Common myeloid progenitor, CD34-positive (primary cell): Measurements from ENCODE around the gene FBXW8.

Experiments
- CTCF ChIA-PET: fragments of 350-600 bp; sonication (Branson Sonifier 250); formaldehyde crosslinking; loops from one replicate; lab custom pipeline; 2021; ENCODE audit warnings: antibody characterized with exemption; lab: Charles Lee
- POLR2A ChIA-PET: fragments of 350-600 bp; sonication (Branson Sonifier 250); formaldehyde crosslinking; loops from one replicate; lab custom pipeline; 2021; ENCODE audit warnings: antibody characterized with exemption; lab: Charles Lee
- DNase-seq, 3 donors: peaks; one replicate each; pipeline versions ENCODE4 v3.0.0 to v3.0.0-alpha.2; 2013
- H3K27ac ChIP-seq, 2 experiments: 1 replicate in 1 of 2; 2 replicates in 1 of 2; pipeline ENCODE4 v1.7.0; 2013; ENCODE audit warnings: inconsistent platforms in 2 of 2, low read length in 2 of 2, mild to moderate bottlenecking in 2 of 2, low read depth in 1 of 2, moderate library complexity in 1 of 2; ENCODE audit not compliant: severe bottlenecking in 2 of 2, insufficient read depth in 1 of 2, poor library complexity in 1 of 2
- H3K27me3 ChIP-seq, 5 experiments: replicated peaks in 2 of 5; 1 replicate in 3 of 5; 2 replicates in 2 of 5; pipeline versions ENCODE4 v1.6.1 to v1.7.0; 2013; ENCODE audit warnings: low read length in 4 of 5, mild to moderate bottlenecking in 2 of 5, moderate library complexity in 2 of 5, inconsistent platforms in 1 of 5; ENCODE audit not compliant: insufficient read depth in 5 of 5, control insufficient read depth in 4 of 5
- H3K36me3 ChIP-seq, 4 experiments: 1 replicate in 2 of 4; 2 replicates in 2 of 4; pipeline versions ENCODE4 v1.6.1 to v1.7.0; 2013; ENCODE audit warnings: low read length in 3 of 4, control low read depth in 1 of 4, mild to moderate bottlenecking in 1 of 4; ENCODE audit not compliant: control insufficient read depth in 4 of 4, insufficient read depth in 4 of 4
- H3K4me1 ChIP-seq, 4 experiments: 1 replicate in 3 of 4; 2 replicates in 1 of 4; pipeline versions ENCODE4 v1.6.1 to v1.7.1; 2013; ENCODE audit warnings: low read length in 3 of 4, mild to moderate bottlenecking in 3 of 4, control low read depth in 1 of 4, inconsistent platforms in 1 of 4, moderate library complexity in 1 of 4; ENCODE audit not compliant: control insufficient read depth in 4 of 4, insufficient read depth in 4 of 4; ENCODE audit errors: control extremely low read depth in 1 of 4
- H3K4me3 ChIP-seq, 7 experiments: 1 replicate in 4 of 7; 2 replicates in 3 of 7; pipeline versions ENCODE4 v1.5.1 to v1.7.0; 2013; ENCODE audit warnings: mild to moderate bottlenecking in 7 of 7, low read length in 6 of 7, moderate library complexity in 6 of 7, inconsistent platforms in 2 of 7, low read depth in 2 of 7, control low read depth in 1 of 7; ENCODE audit not compliant: insufficient read depth in 4 of 7, control insufficient read depth in 1 of 7; ENCODE audit errors: extremely low read depth in 1 of 7
- H3K9me3 ChIP-seq, 5 experiments: 1 replicate in 4 of 5; 2 replicates in 1 of 5; pipeline versions ENCODE4 v1.6.1 to v1.7.1; 2013; ENCODE audit warnings: low read length in 4 of 5, mild to moderate bottlenecking in 2 of 5, inconsistent platforms in 1 of 5, low read depth in 1 of 5, moderate library complexity in 1 of 5; ENCODE audit not compliant: control insufficient read depth in 4 of 5, insufficient read depth in 2 of 5; ENCODE audit errors: control extremely low read depth in 1 of 5
- WGBS: methylation state at CpG from one replicate; pipeline ENCODE4 v1.1.5; 2013; ENCODE audit not compliant: insufficient coverage; 5-methylcytosine and 5-hydroxymethylcytosine counted together

Gene FBXW8

DNA sequence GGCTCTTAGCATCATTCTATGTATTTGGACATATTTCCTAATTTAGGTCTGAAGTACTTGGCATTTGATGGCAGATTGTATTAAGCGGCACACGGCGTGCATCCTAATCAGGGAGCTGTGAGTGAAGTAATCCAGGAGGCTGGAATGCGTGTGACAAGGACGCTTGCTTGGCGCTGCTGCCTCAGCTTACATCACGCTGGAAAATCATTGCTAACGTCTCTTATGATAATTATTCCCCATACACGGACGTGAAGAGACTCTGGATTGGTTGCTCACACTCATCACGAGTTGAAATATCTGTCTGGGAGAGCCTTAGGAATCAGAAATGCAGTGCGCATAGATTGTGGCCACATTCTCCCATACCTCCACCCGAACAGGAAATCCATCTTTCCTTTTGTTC is 85.3 kb downstream of the FBXW8 start:
- WGBS, result 88% methylated on average over 12 of the region's 13 CpGs
- CTCF ChIA-PET, result no interaction called here
- no peaks in the 10 kb centered on the region for H3K4me1 ChIP-seq
- H3K36me3 ChIP-seq, result peaks cover 0 to 17% (median 9%) of the 10 kb centered on the region in 4 experiments
- DNase-seq, result no peak
- H3K27ac ChIP-seq, result no peak overlapping the region
- H3K9me3 ChIP-seq, result no peaks in the 10 kb centered on the region
- no peak overlapping the region for H3K4me3 ChIP-seq
- POLR2A ChIA-PET, result no interaction called here
- no peaks in the 10 kb centered on the region for H3K27me3 ChIP-seq

GRCh38 chr12:116996621-116997020 is 85.9 kb downstream of the FBXW8 start:
- Histone ChIP-seq H3K36me3 (peaks cover 0 to 16% (median 7%) of the 10 kb centered on the region in 4 experiments), H3K27me3 (no peaks in the 10 kb centered on the region), H3K4me1 (no peaks in the 10 kb centered on the region), H3K27ac (no peak overlapping the region), H3K4me3 (no peak overlapping the region), H3K9me3 (no peaks in the 10 kb centered on the region)
- WGBS, result 100% methylated on average over 8 of the region's 8 CpGs
- ChIA-PET POLR2A (no interaction called here), CTCF (no interaction called here)
- DNase-seq, result no peak

- Histone ChIP-seq H3K4me1 (no peaks in the 10 kb centered on the region), H3K27ac (no peak overlapping the region), H3K4me3 (no peak overlapping the region), H3K36me3 (peaks cover 0 to 19% (median 11%) of the 10 kb centered on the region in 4 experiments), H3K9me3 (no peaks in the 10 kb centered on the region), H3K27me3 (no peaks in the 10 kb centered on the region)
- ChIA-PET CTCF (interaction anchor here (0.6 kb wide), 1 partner anchor 239 kb away, joined by 3 read pairs; no protein-coding TSS in a partner anchor), POLR2A (no interaction called here)
- DNase-seq, result no peak
- 91% methylated on average over 4 of the region's 7 CpGs for WGBS
Measured at GRCh38 chr12:116999066-116999465, 88.3 kb downstream of the FBXW8 start.

DNA sequence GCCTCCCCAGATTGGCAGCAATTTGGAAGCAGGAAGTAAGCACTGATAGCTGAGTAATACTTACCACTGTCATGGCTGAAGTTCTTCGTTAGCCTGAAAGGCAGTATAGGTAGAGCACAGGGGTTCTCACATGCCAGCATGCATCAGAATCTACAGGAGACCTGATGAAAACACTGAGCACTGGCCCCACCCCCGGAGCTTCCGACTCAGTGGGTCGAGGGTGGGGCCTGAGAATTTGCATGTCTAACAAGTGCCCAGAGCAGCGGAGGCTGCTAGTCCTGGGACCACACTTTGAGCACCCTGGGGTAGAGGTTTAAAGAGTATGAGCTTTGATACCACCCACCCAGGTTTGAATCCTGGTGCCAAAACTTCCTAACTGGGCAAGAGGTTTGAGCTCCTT is 89.6 kb downstream of the FBXW8 start:
- ChIA-PET POLR2A (no interaction called here), CTCF (interaction anchor here (0.9 kb wide), 1 partner anchor 10 kb away, joined by 4 read pairs; no protein-coding TSS in a partner anchor)
- DNase-seq, result no peak
- Histone ChIP-seq H3K4me1 (no peaks in the 10 kb centered on the region), H3K27me3 (no peaks in the 10 kb centered on the region), H3K27ac (no peak overlapping the region), H3K36me3 (peaks cover 5 to 28% (median 20%) of the 10 kb centered on the region in 4 experiments), H3K4me3 (no peak overlapping the region), H3K9me3 (no peaks in the 10 kb centered on the region)
- 94% methylated on average over 5 of the region's 5 CpGs for WGBS

DNA sequence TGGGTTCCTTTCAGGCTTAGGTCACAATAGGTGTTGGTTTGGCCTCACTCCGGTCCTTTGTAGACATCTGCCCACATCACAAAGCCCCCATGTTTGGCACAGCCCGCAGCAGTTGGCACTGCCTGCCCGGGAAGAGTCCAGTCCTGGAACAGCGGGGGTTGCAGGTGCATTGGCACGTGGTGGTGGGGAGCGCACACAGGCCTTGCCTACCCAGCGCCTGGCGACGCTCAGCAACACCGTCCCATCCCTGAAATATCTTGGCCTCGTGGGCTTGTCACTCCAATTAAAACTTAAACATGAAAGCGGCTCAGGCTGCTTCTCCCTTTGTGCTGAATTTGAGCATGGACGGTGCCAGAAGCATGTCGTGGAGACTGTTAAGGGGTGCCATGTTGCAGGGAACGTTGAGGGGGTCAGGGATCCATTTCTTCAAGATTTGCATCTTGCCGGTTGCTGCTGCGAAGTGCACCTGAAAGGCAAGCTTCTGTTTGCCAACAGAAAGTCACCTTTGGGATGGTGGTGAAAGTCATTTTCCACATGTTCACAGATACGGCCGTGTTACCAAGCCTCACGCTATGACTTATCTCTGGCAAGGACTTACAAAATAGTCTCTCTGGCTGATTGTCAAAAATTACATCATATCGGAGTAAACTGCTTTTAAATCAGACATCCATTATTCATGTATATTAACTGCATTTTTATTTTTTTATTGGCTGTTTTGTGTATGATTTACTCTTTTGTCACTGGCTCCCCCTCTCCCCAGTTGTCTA is 91.5 kb downstream of the FBXW8 start:
- no peaks in the 10 kb centered on the region for H3K4me1 ChIP-seq
- CTCF ChIA-PET, result interaction anchor here (1.0 kb wide), 1 partner anchor 9 kb away, joined by 4 read pairs; no protein-coding TSS in a partner anchor

DNA sequence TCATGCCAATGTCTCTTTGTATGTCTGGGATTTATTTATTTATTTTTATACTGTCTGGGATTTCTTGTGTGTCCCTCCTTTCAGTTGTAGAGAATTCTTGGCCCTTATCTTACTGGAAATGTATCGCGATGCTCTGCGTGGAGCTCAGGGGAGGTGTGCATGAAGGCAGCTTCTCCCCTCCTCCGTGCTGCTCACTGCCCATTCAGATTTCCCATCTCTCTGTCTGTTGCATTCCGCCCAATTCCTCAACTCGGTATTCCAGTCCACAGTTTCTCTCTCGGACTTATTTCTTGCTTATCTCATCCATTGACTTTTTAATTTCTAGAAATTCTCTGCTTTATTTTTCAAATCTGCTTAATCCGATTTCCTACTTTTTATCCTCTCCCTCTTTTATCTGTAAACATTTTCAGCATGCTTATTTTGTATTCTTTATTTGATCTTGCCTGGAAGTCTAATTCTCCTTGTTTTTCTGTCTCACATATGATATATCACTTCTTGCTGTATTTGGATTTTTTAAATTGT is 93.2 kb downstream of the FBXW8 start:
- ChIA-PET POLR2A (no interaction called here), CTCF (no interaction called here)
- no peaks in the 10 kb centered on the region for H3K9me3 ChIP-seq
- 93% methylated on average over 7 of the region's 8 CpGs for WGBS
- no peak for DNase-seq
- H3K4me3 ChIP-seq, result no peak overlapping the region
- H3K4me1 ChIP-seq, result no peaks in the 10 kb centered on the region
- H3K27me3 ChIP-seq, result no peaks in the 10 kb centered on the region
- H3K27ac ChIP-seq, result no peak overlapping the region
- peaks cover 10 to 39% (median 29%) of the 10 kb centered on the region in 4 experiments for H3K36me3 ChIP-seq

More for the DNA sequence above, 91.5 kb downstream of the FBXW8 start:
- H3K4me3 ChIP-seq, result no peak overlapping the region
- H3K36me3 ChIP-seq, result peaks cover 5 to 39% (median 28%) of the 10 kb centered on the region in 4 experiments
- POLR2A ChIA-PET, result no interaction called here
- no peak for DNase-seq
- 96% methylated on average over 19 of the region's 21 CpGs for WGBS
- no peak overlapping the region for H3K27ac ChIP-seq
- H3K9me3 ChIP-seq, result no peaks in the 10 kb centered on the region
- H3K27me3 ChIP-seq, result no peaks in the 10 kb centered on the region

GRCh38 chr12:117005417-117006046 is 94.8 kb downstream of the FBXW8 start:
- DNase-seq, result no peak
- POLR2A ChIA-PET, result no interaction called here
- Histone ChIP-seq H3K27me3 (no peaks in the 10 kb centered on the region), H3K4me3 (no peak overlapping the region), H3K36me3 (peaks cover 14 to 47% (median 31%) of the 10 kb centered on the region in 4 experiments), H3K4me1 (no peaks in the 10 kb centered on the region), H3K9me3 (no peaks in the 10 kb centered on the region), H3K27ac (no peak overlapping the region)
- 98% methylated on average over 5 of the region's 11 CpGs for WGBS
- CTCF ChIA-PET, result interaction anchor here (1.0 to 1.4 kb wide), 3 partner anchors 10 to 15 kb away, joined by 3 to 4 read pairs (median 4); no protein-coding TSS in a partner anchor
